ENCODE data around the gene LENG9.
A peak's percentile ranks its signal among the peaks of the same experiment; 100 is the strongest.

The LENG9 gene

GRCh38 chr19:54421521-54421920 is 42.1 kb downstream of the LENG9 start:
- DNase-seq (ENCODE audit: low read depth): no peak

GRCh38 chr19:54421169-54421516 is 42.4 kb downstream of the LENG9 start:
- DNase-seq (ENCODE audit: low read depth): no peak

- no peak for DNase-seq (ENCODE audit: low read depth)
These were observed 43.0 kb downstream of the LENG9 start for GRCh38 chr19:54420383-54421168.

- no peak for DNase-seq (ENCODE audit: low read depth)
These were observed 43.6 kb downstream of the LENG9 start for GRCh38 chr19:54420068-54420382.

GRCh38 chr19:54418930-54419800 is 44.4 kb downstream of the LENG9 start:
- DNase-seq (ENCODE audit: low read depth): no peak

GRCh38 chr19:54418030-54418929 is 45.3 kb downstream of the LENG9 start:
- no peak for DNase-seq (ENCODE audit: low read depth)

GRCh38 chr19:54416695-54417491 is 46.7 kb downstream of the LENG9 start:
- DNase-seq (ENCODE audit: low read depth): no peak

GRCh38 chr19:54415901-54416673 is 47.5 kb downstream of the LENG9 start:
- DNase-seq (ENCODE audit: low read depth): no peak

- peak; percentile 42 for DNase-seq (ENCODE audit: low read depth)
These were observed 48.2 kb downstream of the LENG9 start, which contains the start of gene TTYH1 for GRCh38 chr19:54415208-54415900. TSS of gene TTYH1 (plus strand) at chr19:54415464. CDS start at chr19:54415553, 89 bp downstream.

- no peak for DNase-seq (ENCODE audit: low read depth)
These were observed 49.4 kb downstream of the LENG9 start for GRCh38 chr19:54414156-54414555.

GRCh38 chr19:54412877-54413276 is 50.7 kb downstream of the LENG9 start:
- DNase-seq (ENCODE audit: low read depth): no peak
